PC-9 (cell line): ENCODE measurements around the gene CPB2. TPM values are rescaled to one million over a fixed set of nuclear protein-coding genes. Genes with fewer than 3 reads are reported as not detected.

ENCODE experiments used
- BruUV-seq: library from RNA; stranded (reverse); fragments of 400-500 nt; replicated peaks from 2 replicates; lab custom pipeline; 2021; lab: Mats Ljungman, UMichigan
- CTCF ChIA-PET: fragments of 300-600 bp; sonication (Branson Sonifier 250); formaldehyde crosslinking; loops from one replicate; lab custom pipeline; 2022; ENCODE audit warnings: antibody characterized with exemption; lab: Charles Lee
- POLR2A ChIA-PET: fragments of 300-600 bp; sonication (Branson Sonifier 250); formaldehyde crosslinking; loops from one replicate; lab custom pipeline; 2022; ENCODE audit warnings: antibody characterized with exemption; ENCODE audit not compliant: unreplicated experiment; lab: Charles Lee
- DNase-seq, 2 experiments: peaks; one replicate each; pipeline versions ENCODE4 v3.0.0 to v3.0.0-alpha.2; 2015 to 2022; ENCODE audit warnings: mixed read lengths in 1 of 2
- H2AFZ ChIP-seq: fragments of 200-600 bp; sonication (generic); 2 replicates; pipeline ENCODE4 v1.8.1; 2017; ENCODE audit warnings: antibody characterized with exemption
- H3F3A ChIP-seq: fragments of 200-600 bp; sonication (generic); 2 replicates; pipeline ENCODE4 v1.8.1; 2017; ENCODE audit warnings: antibody characterized with exemption, mild to moderate bottlenecking, low read depth; ENCODE audit not compliant: insufficient read depth
- H3K27ac ChIP-seq: fragments of 200-600 bp; sonication (generic); 2 replicates; pipeline ENCODE4 v1.6.1; 2016; ENCODE audit warnings: mixed run types
- H3K27me3 ChIP-seq: fragments of 200-600 bp; sonication (generic); 2 replicates; pipeline ENCODE4 v1.6.1; 2016; ENCODE audit warnings: low read depth, mixed run types; ENCODE audit not compliant: insufficient read depth
- H3K36me3 ChIP-seq: fragments of 200-600 bp; sonication (generic); 2 replicates; pipeline ENCODE4 v1.6.1; 2016; ENCODE audit warnings: low read depth, mixed run types
- H3K4me1 ChIP-seq: fragments of 200-600 bp; sonication (generic); replicated peaks from 2 replicates; pipeline ENCODE4 v1.6.1; 2016; ENCODE audit warnings: mixed run types; ENCODE audit not compliant: insufficient read depth
- H3K4me2 ChIP-seq: fragments of 200-600 bp; sonication (generic); 2 replicates; pipeline ENCODE4 v1.6.1; 2017; ENCODE audit warnings: mixed run types
- H3K4me3 ChIP-seq: fragments of 200-600 bp; sonication (generic); 2 replicates; pipeline ENCODE4 v1.6.1; 2016; ENCODE audit warnings: mixed run types
- H3K79me2 ChIP-seq: fragments of 200-600 bp; sonication (generic); 2 replicates; pipeline ENCODE4 v1.6.1; 2017; ENCODE audit warnings: low read depth, mixed run types
- H3K9me2 ChIP-seq: fragments of 200-600 bp; sonication (generic); 2 replicates; pipeline ENCODE4 v1.8.1; 2017; ENCODE audit warnings: mild to moderate bottlenecking; ENCODE audit not compliant: insufficient read depth
- H3K9me3 ChIP-seq: fragments of 200-600 bp; sonication (generic); 2 replicates; pipeline ENCODE4 v1.8.1; 2016; ENCODE audit warnings: low read depth; ENCODE audit not compliant: insufficient read depth
- H4K20me1 ChIP-seq: fragments of 200-600 bp; sonication (generic); 2 replicates; pipeline ENCODE4 v1.8.1; 2017; ENCODE audit not compliant: insufficient read depth
- CTCF ChIP-seq: fragments of 200-600 bp; sonication (generic); conservative IDR thresholded peaks from 2 replicates; pipeline ENCODE4 v1.6.1; 2017; ENCODE audit warnings: mixed run types, antibody characterized with exemption, mild to moderate bottlenecking, moderate library complexity
- EZH2 ChIP-seq: fragments of 200-600 bp; sonication (generic); IDR thresholded peaks from 2 replicates; pipeline ENCODE4 v1.8.0; 2017; ENCODE audit warnings: antibody characterized with exemption, low read depth
- intact Hi-C: fragments of 100-400 bp; cut with micrococcal nuclease; formaldehyde crosslinking; loops from one replicate; pipeline ENCODE4 v1.10.0; 2022; ENCODE audit not compliant: unreplicated experiment
- total RNA-seq: library from RNA; stranded (reverse); gene quantifications from 2 replicates; pipeline ENCODE4 v1.2.3, GENCODE V29; 2021

The CPB2 gene
- total RNA-seq, 1 experiment from 2014 or later: not detected

GRCh38 chr13:46015366-46015765, 89.5 kb downstream of the CPB2 start:
- DNase-seq: no peak
- Histone ChIP-seq H3K27ac (no peak overlapping the region), H3F3A (peaks cover 5% of the 10 kb centered on the region; the same call in 1 of the 2 replicates), H3K4me3 (no peak overlapping the region), H3K4me2 (no peak overlapping the region), H4K20me1 (peaks cover 11% of the 10 kb centered on the region), H3K9me3 (no peaks in the 10 kb centered on the region), H3K9me2 (no peaks in the 10 kb centered on the region), H2AFZ (no peak overlapping the region), H3K4me1 (no peaks in the 10 kb centered on the region), H3K36me3 (peaks cover 27% of the 10 kb centered on the region), H3K27me3 (no peaks in the 10 kb centered on the region), H3K79me2 (no peaks in the 10 kb centered on the region)
- BruUV-seq: no TSS peak
- CTCF ChIA-PET: no interaction called here
- TF ChIP-seq EZH2 (no peak), CTCF (no peak)
- POLR2A ChIA-PET: no interaction called here
- intact Hi-C loops: no loop called here

GRCh38 chr13:46012404-46012803, 92.4 kb downstream of the CPB2 start:
- H3K9me2 ChIP-seq: no peaks in the 10 kb centered on the region
- DNase-seq: no peak
- H4K20me1 ChIP-seq: peaks cover 8% of the 10 kb centered on the region
- no TSS peak for BruUV-seq
- H3K4me1 ChIP-seq: no peaks in the 10 kb centered on the region
- peaks cover 26% of the 10 kb centered on the region for H3K36me3 ChIP-seq
- ChIA-PET CTCF (no interaction called here), POLR2A (no interaction called here)
- H3K4me2 ChIP-seq: no peak overlapping the region
- H3K79me2 ChIP-seq: no peaks in the 10 kb centered on the region
- no peak overlapping the region for H3K27ac ChIP-seq
- H3F3A ChIP-seq: peaks cover 7% of the 10 kb centered on the region; the same call in 1 of the 2 replicates
- no peaks in the 10 kb centered on the region for H3K9me3 ChIP-seq
- H2AFZ ChIP-seq: no peak overlapping the region
- no peaks in the 10 kb centered on the region for H3K27me3 ChIP-seq
- TF ChIP-seq EZH2: no peak
- TF ChIP-seq CTCF: no peak
- intact Hi-C loops: no loop called here
- no peak overlapping the region for H3K4me3 ChIP-seq

GRCh38 chr13:46010148-46010547, 94.7 kb downstream of the CPB2 start:
- TF ChIP-seq CTCF: no peak; the same call in 1 of the 2 replicates
- TF ChIP-seq EZH2: no peak
- Histone ChIP-seq H2AFZ (no peak overlapping the region), H3K27ac (no peak overlapping the region), H3K4me1 (no peaks in the 10 kb centered on the region), H3K79me2 (no peaks in the 10 kb centered on the region), H3K27me3 (no peaks in the 10 kb centered on the region), H4K20me1 (no peaks in the 10 kb centered on the region; the same call in 1 of the 2 replicates), H3F3A (peaks cover 7% of the 10 kb centered on the region; the same call in 1 of the 2 replicates), H3K4me2 (no peak overlapping the region), H3K9me2 (no peaks in the 10 kb centered on the region), H3K36me3 (peaks cover 17% of the 10 kb centered on the region), H3K4me3 (no peak overlapping the region), H3K9me3 (no peaks in the 10 kb centered on the region)
- intact Hi-C loops: no loop called here
- BruUV-seq: no TSS peak
- POLR2A ChIA-PET: no interaction called here
- CTCF ChIA-PET: no interaction called here
- no peak for DNase-seq
